DMS153 (cell line): Measurements from ENCODE around the gene BCLAF1.
A peak's percentile ranks its signal among the peaks of the same experiment; 100 is the strongest.
"Not testable (repeated sequence)": the region's sequence is repeated elsewhere in the genome, so short reads cannot be mapped to it uniquely, and the experiment has no call there.

ENCODE experiments used
- DNase-seq: peaks from one replicate; lab custom pipeline; 2025; lab: John Stamatoyannopoulos, UW

BCLAF1 gene

GRCh38 chr6:136249811-136250685 lies 39.6 kb downstream of the BCLAF1 start, which contains the start of gene MTFR2:
Gene MTFR2 (minus strand): TSS chr6:136250311. CDS start chr6:136249099, 1,212 bp downstream.
- DNase-seq: peak; percentile 98

GRCh38 chr6:136249336-136249735 lies 40.3 kb downstream of the BCLAF1 start:
- no peak for DNase-seq

DNA sequence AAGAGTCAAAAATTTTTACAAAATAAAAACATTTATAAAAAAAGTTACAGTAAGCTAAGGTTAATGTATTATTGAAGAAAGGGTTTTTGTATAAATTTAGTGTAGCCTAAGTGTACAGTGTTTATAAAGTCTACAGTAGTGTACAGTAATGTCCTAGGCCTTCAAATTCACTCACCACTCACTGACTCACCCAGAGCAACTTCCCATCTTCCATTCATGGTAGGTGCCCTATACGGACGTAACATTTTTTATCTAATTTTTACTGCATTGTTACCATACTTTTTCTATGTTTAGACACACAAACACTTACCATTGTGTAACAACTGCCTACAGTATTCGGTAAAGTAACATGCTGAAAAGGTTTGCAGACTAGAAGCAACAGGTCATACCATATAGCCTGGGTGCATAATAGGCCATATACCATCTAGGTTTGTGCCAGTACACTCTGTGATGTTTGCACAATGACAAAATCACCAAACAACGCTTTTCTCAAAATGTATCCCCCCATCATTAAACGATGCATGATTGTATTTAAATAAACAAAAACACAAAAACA lies 45.5 kb downstream of the BCLAF1 start:
- no peak for DNase-seq

GRCh38 chr6:136236466-136237293 lies 53.0 kb downstream of the BCLAF1 start:
- no peak for DNase-seq

GRCh38 chr6:136235233-136235564 lies 54.4 kb downstream of the BCLAF1 start:
- peak; percentile 23 for DNase-seq

DNA sequence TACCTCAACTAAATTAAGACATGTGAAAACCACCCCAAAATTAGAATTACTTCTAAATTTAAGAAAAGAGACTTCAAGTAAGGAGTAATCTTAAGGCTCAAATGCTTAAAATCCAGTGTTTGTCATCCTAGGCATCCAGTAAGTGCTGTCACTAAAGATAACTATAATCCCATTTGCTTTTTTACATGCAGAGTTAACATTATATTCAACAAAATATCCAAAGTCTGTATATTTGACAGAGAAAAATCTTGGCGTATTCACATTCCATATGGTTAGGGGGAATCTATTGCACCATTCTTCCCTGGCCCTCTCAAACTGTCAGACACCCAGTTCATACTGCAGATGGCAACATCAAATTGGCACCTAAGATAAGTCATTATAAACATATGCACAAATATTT lies 56.9 kb downstream of the BCLAF1 start:
- no peak for DNase-seq

DNA sequence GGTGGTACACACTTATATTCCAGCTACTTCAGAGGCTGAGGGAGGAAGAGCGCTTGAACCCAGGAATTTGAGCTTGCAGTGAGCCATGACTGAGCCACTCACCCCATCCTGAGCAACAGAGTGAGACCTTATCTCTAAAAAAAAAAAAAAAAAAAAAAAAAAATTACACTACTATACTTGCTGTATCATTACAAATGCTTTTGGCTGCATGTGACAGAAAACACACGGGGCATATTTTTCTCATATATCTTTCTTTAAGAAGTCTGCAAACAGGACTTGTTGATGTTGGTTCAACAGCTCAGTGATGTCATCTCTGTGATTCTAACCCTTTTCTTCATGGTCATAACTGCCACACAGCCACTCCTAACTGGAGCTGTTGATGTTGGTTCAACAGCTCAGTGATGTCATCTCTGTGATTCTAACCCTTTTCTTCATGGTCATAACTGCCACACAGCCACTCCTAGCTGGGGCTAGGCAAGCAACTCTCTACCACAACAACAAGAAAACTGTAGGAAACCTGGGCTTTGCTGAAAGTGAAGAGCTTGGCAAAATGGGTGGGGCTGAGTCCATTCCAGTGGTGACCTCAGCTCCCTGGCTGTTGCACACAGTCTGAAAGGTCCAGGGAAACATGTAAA lies 59.3 kb downstream of the BCLAF1 start:
- no peak for DNase-seq

GRCh38 chr6:136228814-136229213 lies 60.8 kb downstream of the BCLAF1 start:
- no peak for DNase-seq

GRCh38 chr6:136226674-136227377 lies 62.8 kb downstream of the BCLAF1 start:
- no peak for DNase-seq

GRCh38 chr6:136226027-136226673 lies 63.5 kb downstream of the BCLAF1 start:
- peak; percentile 24 for DNase-seq

DNA sequence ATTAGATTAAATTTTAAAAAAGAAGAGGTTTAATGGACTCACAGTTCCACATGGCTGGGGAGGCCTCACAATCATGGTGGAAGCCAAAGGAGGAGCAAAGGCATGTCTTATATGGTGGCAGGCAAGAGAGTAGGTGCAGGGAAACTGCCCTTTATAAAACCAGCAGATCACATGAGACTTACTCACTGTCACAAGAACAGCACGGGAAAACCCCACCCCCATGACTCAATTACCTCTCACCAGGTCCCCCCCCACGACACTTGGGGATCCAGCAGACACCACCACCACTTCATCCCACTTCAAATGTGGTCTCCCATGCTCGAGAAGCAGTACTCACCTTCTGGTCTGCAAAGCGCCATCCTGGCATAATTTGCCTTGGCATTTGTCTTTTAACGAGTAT lies 64.2 kb downstream of the BCLAF1 start:
- no peak for DNase-seq

DNA sequence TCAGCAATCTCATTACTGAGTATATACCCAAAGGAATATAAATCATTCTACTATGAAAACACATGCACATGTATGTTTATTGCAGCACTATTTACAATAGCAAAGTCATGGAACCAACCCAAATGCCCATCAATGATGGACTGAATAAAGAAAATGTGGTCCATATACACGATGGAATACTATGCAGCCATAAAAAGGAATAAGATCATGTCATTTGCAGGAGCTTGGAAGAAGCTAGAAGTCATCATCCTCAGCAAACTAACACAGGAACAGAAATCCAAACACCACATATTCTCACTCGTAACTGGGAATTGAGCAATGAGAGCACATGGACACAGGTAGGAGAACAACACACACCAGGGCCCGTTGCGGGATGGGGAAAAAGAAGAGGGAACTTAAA lies 64.7 kb downstream of the BCLAF1 start:
- not testable (repeated sequence) for DNase-seq

- DNase-seq: no peak
These were observed 72.9 kb downstream of the BCLAF1 start for GRCh38 chr6:136216503-136217401.

GRCh38 chr6:136213853-136214252 lies 75.8 kb downstream of the BCLAF1 start:
- no peak for DNase-seq

DNA sequence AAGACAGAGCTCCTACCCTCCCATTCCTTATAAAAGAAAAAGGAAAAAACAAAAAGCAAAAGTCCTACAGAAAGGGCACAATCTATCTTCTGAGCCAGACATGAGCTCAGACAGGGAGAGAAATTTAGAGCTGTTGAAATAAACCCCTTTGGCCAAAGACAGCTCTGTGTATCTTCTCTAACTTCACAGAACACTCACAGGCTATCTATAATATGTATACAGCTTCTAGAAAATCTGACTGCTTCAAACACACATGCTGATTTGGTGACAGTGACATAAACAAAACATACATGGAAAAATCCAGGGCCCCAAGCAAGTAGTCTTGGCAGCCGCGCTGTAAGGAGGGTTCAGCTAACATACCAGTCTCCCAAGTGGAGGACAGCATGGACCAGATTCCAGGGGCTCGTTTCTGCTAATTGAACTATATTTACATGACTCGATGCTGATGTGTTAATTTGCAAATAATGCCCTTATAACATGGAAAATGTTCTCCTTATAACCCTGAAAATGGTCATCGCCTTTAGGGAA lies 76.6 kb downstream of the BCLAF1 start:
- no peak for DNase-seq

DNA sequence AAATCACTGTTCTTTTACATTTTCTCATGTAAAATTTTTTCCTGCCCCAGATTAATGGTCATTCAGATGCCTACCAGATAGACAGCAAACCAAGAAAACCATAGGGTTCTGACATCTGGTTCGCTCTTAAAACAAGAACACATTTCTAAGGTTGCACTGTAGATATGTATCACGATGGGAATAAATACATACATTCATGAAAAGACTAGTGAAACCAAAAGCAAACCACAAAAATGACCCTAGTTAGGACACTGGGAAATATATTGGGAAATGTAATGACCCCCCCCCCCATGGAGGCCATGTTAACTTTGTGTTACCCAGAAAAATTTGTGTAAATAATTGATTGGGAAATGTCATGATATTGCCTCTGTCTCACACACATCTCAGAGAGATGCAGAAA lies 77.0 kb downstream of the BCLAF1 start:
- DNase-seq: no peak

GRCh38 chr6:136210398-136211165 lies 79.1 kb downstream of the BCLAF1 start:
- no peak for DNase-seq

DNA sequence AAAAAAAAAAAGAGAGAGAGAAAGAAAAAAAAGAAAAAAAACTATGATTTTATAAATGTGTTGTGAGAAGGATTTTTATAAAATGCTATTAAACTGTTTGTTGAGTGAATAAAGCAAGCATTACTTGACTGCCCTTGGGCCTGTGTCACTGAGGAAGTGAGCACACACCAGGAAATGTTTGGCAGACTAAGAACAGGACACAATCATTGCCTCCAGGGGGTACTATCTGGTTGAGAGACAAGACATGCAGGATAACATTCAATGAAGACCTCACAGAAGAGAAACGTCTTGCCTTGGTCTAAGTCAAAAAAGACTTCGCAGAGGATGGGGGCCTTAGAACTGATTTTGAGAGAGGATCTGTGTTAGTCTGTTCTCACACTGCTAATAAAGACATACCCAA lies 80.2 kb downstream of the BCLAF1 start:
- no peak for DNase-seq

GRCh38 chr6:136208783-136209182 lies 80.9 kb downstream of the BCLAF1 start:
- no peak for DNase-seq
